Keratinocyte (primary cell): ENCODE measurements around the gene HSFX1.

ENCODE experiments used
- CTCF ChIP-seq, 3 experiments: IDR thresholded peaks in 1 of 3; conservative IDR thresholded peaks in 1 of 3; optimal IDR thresholded peaks in 1 of 3; 2 replicates in 2 of 3; 3 replicates in 1 of 3; pipeline versions ENCODE3 to v1.5.1; 2011; ENCODE audit warnings: low read length in 3 of 3, mild to moderate bottlenecking in 3 of 3, moderate library complexity in 2 of 3, control low read depth in 1 of 3, inconsistent platforms in 1 of 3; ENCODE audit not compliant: insufficient read depth in 2 of 3; ENCODE audit errors: extremely low read depth in 1 of 3
- EZH2 ChIP-seq: IDR thresholded peaks from one replicate; pipeline ENCODE4 v1.6.1; 2012; ENCODE audit warnings: inconsistent platforms, mild to moderate bottlenecking, low read length, moderate library complexity

- no peak for TF ChIP-seq CTCF (optimal IDR thresholded peaks at IDR 0.05 in 1 of 3, IDR thresholded peaks at IDR 0.05 in 1 of 3, conservative IDR thresholded peaks at IDR 0.05 in 1 of 3; ENCODE audit: extremely low read depth in 1 of 3, insufficient read depth in 2 of 3, low read length in 3 of 3)
- no peak for TF ChIP-seq EZH2
These were observed 12.9 kb upstream of the HSFX1 start for GRCh38 chrX:149760965-149761364.
